ENCODE results near the gene TNXB. TPM values are rescaled to one million over a fixed set of nuclear protein-coding genes. Genes with fewer than 3 reads are reported as not detected.
A peak's percentile ranks its signal among the peaks of the same experiment; 100 is the strongest.

Gene TNXB
- total RNA-seq, 1 experiment from 2014 or later: 2.7 TPM

- peaks cover 55% of the 10 kb centered on the region for H3K4me1 ChIP-seq
- H3K9me3 ChIP-seq: no peaks in the 10 kb centered on the region
- Mint-ChIP-seq H3K9me3 (ENCODE audit: unreplicated experiment) (no peaks in the 10 kb centered on the region), H3K36me3 (ENCODE audit: insufficient read depth, unreplicated experiment) (no peaks in the 10 kb centered on the region), H3K4me3 (ENCODE audit: unreplicated experiment) (no peak overlapping the region), H3K27ac (ENCODE audit: unreplicated experiment) (peak overlapping the region; percentile 81), H3K27me3 (ENCODE audit: insufficient read depth, unreplicated experiment) (no peaks in the 10 kb centered on the region), H3K4me1 (ENCODE audit: low read depth, unreplicated experiment) (peaks cover 36% of the 10 kb centered on the region)
- no TSS peak for BruUV-seq (replicated peaks)
- H3K36me3 ChIP-seq (ENCODE audit: control insufficient read depth, insufficient read depth, low read length): no peaks in the 10 kb centered on the region
- intact Hi-C loops (cut with micrococcal nuclease; ENCODE audit: unreplicated experiment): no loop called here
- H3K27me3 ChIP-seq (replicated peaks; ENCODE audit: control insufficient read depth, insufficient read depth, low read length): no peaks in the 10 kb centered on the region
- TF ChIP-seq, protein P1, sequence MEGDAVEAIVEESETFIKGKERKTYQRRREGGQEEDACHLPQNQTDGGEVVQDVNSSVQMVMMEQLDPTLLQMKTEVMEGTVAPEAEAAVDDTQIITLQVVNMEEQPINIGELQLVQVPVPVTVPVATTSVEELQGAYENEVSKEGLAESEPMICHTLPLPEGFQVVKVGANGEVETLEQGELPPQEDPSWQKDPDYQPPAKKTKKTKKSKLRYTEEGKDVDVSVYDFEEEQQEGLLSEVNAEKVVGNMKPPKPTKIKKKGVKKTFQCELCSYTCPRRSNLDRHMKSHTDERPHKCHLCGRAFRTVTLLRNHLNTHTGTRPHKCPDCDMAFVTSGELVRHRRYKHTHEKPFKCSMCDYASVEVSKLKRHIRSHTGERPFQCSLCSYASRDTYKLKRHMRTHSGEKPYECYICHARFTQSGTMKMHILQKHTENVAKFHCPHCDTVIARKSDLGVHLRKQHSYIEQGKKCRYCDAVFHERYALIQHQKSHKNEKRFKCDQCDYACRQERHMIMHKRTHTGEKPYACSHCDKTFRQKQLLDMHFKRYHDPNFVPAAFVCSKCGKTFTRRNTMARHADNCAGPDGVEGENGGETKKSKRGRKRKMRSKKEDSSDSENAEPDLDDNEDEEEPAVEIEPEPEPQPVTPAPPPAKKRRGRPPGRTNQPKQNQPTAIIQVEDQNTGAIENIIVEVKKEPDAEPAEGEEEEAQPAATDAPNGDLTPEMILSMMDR (IDR thresholded peaks at IDR 0.05; ENCODE audit: insufficient read depth in 1 of 2, low read depth in 1 of 2, low read length in 1 of 2, severe bottlenecking in 1 of 2, unreplicated experiment in 1 of 2): no peak
- H3K4me3 ChIP-seq (ENCODE audit: low read depth, low read length): no peak overlapping the region
- ChIA-PET CTCF (no interaction called here), POLR2A (no interaction called here)
- DNase-seq: no peak
Observed at GRCh38 chr6:32148289-32149091, 39.4 kb upstream of the TNXB start.

DNA sequence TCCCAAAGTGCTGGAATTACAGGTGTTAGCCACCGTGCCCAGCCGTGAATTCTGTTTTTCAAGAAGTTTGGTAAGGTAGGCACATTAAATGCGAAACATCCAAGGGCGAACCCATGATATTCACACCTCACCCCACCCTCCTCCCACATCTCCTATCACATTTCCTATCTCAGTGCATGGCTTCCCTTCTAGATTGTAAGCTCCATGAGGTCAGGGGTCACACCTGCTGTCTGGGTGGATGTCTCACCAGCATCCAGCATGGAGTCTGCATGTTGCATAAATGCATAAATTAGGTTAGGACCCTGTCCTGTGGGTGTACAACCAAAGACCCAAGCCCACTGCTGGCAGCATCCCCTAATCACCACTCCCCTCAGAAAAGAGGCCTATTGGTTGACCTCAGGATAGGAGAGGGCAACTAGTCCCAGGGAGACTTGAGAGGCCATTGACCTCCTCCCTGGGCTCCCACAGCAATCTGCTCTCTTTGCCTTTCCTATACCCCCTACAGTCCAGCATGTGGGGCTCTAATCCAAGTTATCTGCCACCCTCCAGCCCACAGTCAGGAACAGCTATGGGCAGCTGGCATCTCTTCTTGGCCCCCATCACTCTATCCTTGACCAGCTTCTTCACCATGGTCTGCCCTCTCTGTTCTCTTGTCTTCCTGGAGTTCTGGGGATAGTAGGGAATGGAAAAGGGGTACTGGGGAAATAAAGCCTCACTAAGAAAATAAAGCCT is 38.4 kb upstream of the TNXB start:
- no peaks in the 10 kb centered on the region for H3K36me3 ChIP-seq (ENCODE audit: control insufficient read depth, insufficient read depth, low read length)
- ChIA-PET POLR2A (no interaction called here), CTCF (no interaction called here)
- BruUV-seq (replicated peaks): no TSS peak
- no peaks in the 10 kb centered on the region for H3K27me3 Mint-ChIP-seq (ENCODE audit: insufficient read depth, unreplicated experiment)
- H3K9me3 ChIP-seq: no peaks in the 10 kb centered on the region
- no peaks in the 10 kb centered on the region for H3K27me3 ChIP-seq (replicated peaks; ENCODE audit: control insufficient read depth, insufficient read depth, low read length)
- no peak overlapping the region for H3K4me3 ChIP-seq (ENCODE audit: low read depth, low read length)
- peaks cover 53% of the 10 kb centered on the region for H3K4me1 ChIP-seq
- H3K4me3 Mint-ChIP-seq (ENCODE audit: unreplicated experiment): no peak overlapping the region
- H3K4me1 Mint-ChIP-seq (ENCODE audit: low read depth, unreplicated experiment): peaks cover 30% of the 10 kb centered on the region
- intact Hi-C loops (cut with micrococcal nuclease; ENCODE audit: unreplicated experiment): no loop called here
- TF ChIP-seq, protein P1 (IDR thresholded peaks at IDR 0.05; ENCODE audit: insufficient read depth in 1 of 2, low read depth in 1 of 2, low read length in 1 of 2, severe bottlenecking in 1 of 2, unreplicated experiment in 1 of 2): no peak
- peak overlapping the region; percentile 81 for H3K27ac Mint-ChIP-seq (ENCODE audit: unreplicated experiment)
- H3K36me3 Mint-ChIP-seq (ENCODE audit: insufficient read depth, unreplicated experiment): no peaks in the 10 kb centered on the region
- DNase-seq: peak in 1 of 2 experiments; percentile 11
- no peaks in the 10 kb centered on the region for H3K9me3 Mint-ChIP-seq (ENCODE audit: unreplicated experiment)

DNA sequence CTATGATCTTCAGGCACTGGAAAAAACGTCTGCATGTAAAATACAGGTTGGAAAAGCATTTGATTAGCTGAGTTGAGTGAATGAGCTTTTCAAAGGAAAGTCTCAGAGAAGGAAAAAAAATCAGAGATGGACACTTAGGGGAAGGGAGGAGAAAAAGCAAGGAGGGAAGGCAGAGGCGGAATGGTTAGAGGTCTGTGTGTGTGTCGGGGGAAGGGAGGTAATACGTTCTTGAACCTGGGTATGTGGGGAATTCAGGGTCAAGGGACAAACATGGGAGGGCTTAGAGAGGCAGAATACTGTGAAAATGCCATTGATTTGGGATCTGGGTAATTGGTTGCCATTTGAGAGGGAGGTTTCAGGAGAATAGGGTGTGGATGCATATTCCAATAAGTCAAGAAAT is 37.5 kb upstream of the TNXB start:
- peak overlapping the region; percentile 81 for H3K27ac Mint-ChIP-seq (ENCODE audit: unreplicated experiment)
- intact Hi-C loops (cut with micrococcal nuclease; ENCODE audit: unreplicated experiment): no loop called here
- H3K4me3 ChIP-seq (ENCODE audit: low read depth, low read length): no peak overlapping the region
- peak overlapping the region; percentile 61 for H3K4me3 Mint-ChIP-seq (ENCODE audit: unreplicated experiment)
- TSS peak; percentile 67 for BruUV-seq (replicated peaks)
- TF ChIP-seq, protein P1 (IDR thresholded peaks at IDR 0.05; ENCODE audit: insufficient read depth in 1 of 2, low read depth in 1 of 2, low read length in 1 of 2, severe bottlenecking in 1 of 2, unreplicated experiment in 1 of 2): no peak
- H3K27me3 ChIP-seq (replicated peaks; ENCODE audit: control insufficient read depth, insufficient read depth, low read length): no peaks in the 10 kb centered on the region
- POLR2A ChIA-PET: no interaction called here
- no peaks in the 10 kb centered on the region for H3K27me3 Mint-ChIP-seq (ENCODE audit: insufficient read depth, unreplicated experiment)
- H3K36me3 Mint-ChIP-seq (ENCODE audit: insufficient read depth, unreplicated experiment): peaks cover 7% of the 10 kb centered on the region
- H3K4me1 Mint-ChIP-seq (ENCODE audit: low read depth, unreplicated experiment): peaks cover 31% of the 10 kb centered on the region
- H3K9me3 Mint-ChIP-seq (ENCODE audit: unreplicated experiment): no peaks in the 10 kb centered on the region
- no peaks in the 10 kb centered on the region for H3K9me3 ChIP-seq
- peaks cover 56% of the 10 kb centered on the region for H3K4me1 ChIP-seq
- no peaks in the 10 kb centered on the region for H3K36me3 ChIP-seq (ENCODE audit: control insufficient read depth, insufficient read depth, low read length)
- CTCF ChIA-PET: no interaction called here
- DNase-seq: no peak

Measured in Caco-2 (cell line).